GM23338 (cell line): ENCODE results near the gene SLC16A12.

ENCODE experiments used
- CTCF ChIP-seq, 2 experiments: fragments of 200-600 bp in 1 of 2; sonication (generic) in 1 of 2; conservative IDR thresholded peaks; 2 replicates each; pipeline versions ENCODE4 v1.5.1 to v1.6.1; 2016 to 2017; ENCODE audit warnings: antibody characterized with exemption in 2 of 2, low read depth in 2 of 2, mild to moderate bottlenecking in 2 of 2, moderate library complexity in 1 of 2
- ETS1 ChIP-seq: IDR thresholded peaks from 2 replicates; pipeline ENCODE4 v1.6.1; 2016; ENCODE audit warnings: antibody characterized with exemption
- EZH2phosphoT487 ChIP-seq: fragments of 200-600 bp; sonication (generic); IDR thresholded peaks from one replicate; pipeline ENCODE4 v1.8.1; 2018; ENCODE audit warnings: antibody characterized with exemption; ENCODE audit not compliant: unreplicated experiment
- REST ChIP-seq: IDR thresholded peaks from one replicate; pipeline ENCODE4 v1.6.1; 2018; ENCODE audit warnings: antibody characterized with exemption; ENCODE audit not compliant: unreplicated experiment
- ZNF331 ChIP-seq: fragments of 250-450 bp; sonication (Bioruptor Pico); IDR thresholded peaks from 2 replicates; pipeline ENCODE4 v1.5.0; 2020; ENCODE audit warnings: low read depth, mild to moderate bottlenecking, moderate library complexity

GRCh38 chr10:89490596-89491335 lies 44.6 kb downstream of the SLC16A12 start:
- TF ChIP-seq CTCF (conservative IDR thresholded peaks at IDR 0.05; ENCODE audit: low read depth in 2 of 2), result no peak
- no peak for TF ChIP-seq EZH2phosphoT487
- no peak for TF ChIP-seq ETS1
- no peak for TF ChIP-seq ZNF331
- no peak for TF ChIP-seq REST
